Panc1 (cell line): ENCODE measurements around the gene NEK6. TPM values are rescaled to one million over a fixed set of nuclear protein-coding genes. Genes with fewer than 3 reads are reported as not detected.

Experiments
- ATAC-seq: fragments of 200-7000 bp; cut with Tn5 transposase; 2 replicates; pipeline ENCODE4 v1.9.1; 2020; ENCODE audit warnings: mild to moderate bottlenecking, moderate library complexity
- BruUV-seq: library from RNA; stranded (reverse); fragments of 400-500 nt; replicated peaks from 2 replicates; lab custom pipeline; 2021; lab: Mats Ljungman, UMichigan
- CTCF ChIA-PET: fragments of 300-600 bp; sonication (Branson Sonifier 250); formaldehyde crosslinking; loops from one replicate; lab custom pipeline; 2022; ENCODE audit warnings: antibody characterized with exemption; lab: Charles Lee
- POLR2A ChIA-PET: fragments of 300-600 bp; sonication (Branson Sonifier 250); formaldehyde crosslinking; loops from one replicate; lab custom pipeline; 2022; ENCODE audit warnings: antibody characterized with exemption; lab: Charles Lee
- DNase-seq: peaks from one replicate; pipeline ENCODE4 v3.0.0-alpha.2; 2010; ENCODE audit warnings: low read depth, low spot score
- H3K27ac ChIP-seq: 2 replicates; pipeline ENCODE4 v1.5.1; 2011; ENCODE audit warnings: mild to moderate bottlenecking, low read length, inconsistent platforms
- H3K27me3 ChIP-seq: fragments of 200-500 bp; sonication (Bioruptor generic); 2 replicates; pipeline ENCODE4 v1.6.0; 2014; ENCODE audit warnings: low read length, inconsistent platforms; ENCODE audit not compliant: control insufficient read depth, insufficient read depth
- H3K36me3 ChIP-seq: fragments of 200-500 bp; sonication (Bioruptor generic); 2 replicates; pipeline ENCODE4 v1.5.1; 2014; ENCODE audit warnings: inconsistent platforms, mild to moderate bottlenecking, low read length, moderate library complexity; ENCODE audit not compliant: control insufficient read depth, insufficient read depth
- H3K4me1 ChIP-seq: 2 replicates; pipeline ENCODE4 v1.5.1; 2011; ENCODE audit warnings: inconsistent platforms, mild to moderate bottlenecking, low read length, moderate library complexity; ENCODE audit not compliant: control insufficient read depth, insufficient read depth
- H3K4me3 ChIP-seq, 2 experiments: 2 replicates each; pipeline ENCODE4 v1.5.1; 2011 to 2012; ENCODE audit warnings: low read depth in 2 of 2, low read length in 2 of 2, mild to moderate bottlenecking in 2 of 2, inconsistent platforms in 1 of 2, moderate library complexity in 1 of 2
- H3K9me3 ChIP-seq: fragments of 200-500 bp; sonication (Bioruptor generic); 2 replicates; pipeline ENCODE4 v1.5.1; 2014; ENCODE audit warnings: low read depth, mild to moderate bottlenecking, inconsistent platforms, low read length, moderate library complexity; ENCODE audit not compliant: control insufficient read depth, insufficient read depth
- POLR2AphosphoS5 ChIP-seq: IDR thresholded peaks from 2 replicates; pipeline ENCODE4 v1.6.1; 2012; ENCODE audit warnings: mild to moderate bottlenecking, low read depth, low read length, moderate library complexity
- REST ChIP-seq, 2 experiments: IDR thresholded peaks; 2 replicates each; pipeline ENCODE4 v1.6.1; 2011 to 2012; ENCODE audit warnings: low read depth in 2 of 2, control low read depth in 1 of 2, low read length in 1 of 2, mild to moderate bottlenecking in 1 of 2, moderate library complexity in 1 of 2; ENCODE audit not compliant: insufficient read depth in 1 of 2
- SIN3A ChIP-seq: IDR thresholded peaks from 2 replicates; pipeline ENCODE4 v1.6.1; 2012; ENCODE audit warnings: low read depth, mild to moderate bottlenecking, low read length, moderate library complexity, borderline replicate concordance; ENCODE audit not compliant: insufficient read depth
- TCF7L2 ChIP-seq: IDR thresholded peaks from 2 replicates; pipeline ENCODE4 v1.6.1; 2011; ENCODE audit warnings: mild to moderate bottlenecking, low read depth, low read length, inconsistent platforms
- in situ Hi-C: cut with HindIII; loops from 2 replicates; pipeline ENCODE4 v1.10.0; 2016; ENCODE audit warnings: low sequenced_read_pairs, low pct_unique_long_range_greater_than_20kb
- intact Hi-C: fragments of 100-400 bp; cut with micrococcal nuclease; formaldehyde crosslinking; loops from one replicate; pipeline ENCODE4 v1.10.0; 2022; ENCODE audit not compliant: unreplicated experiment
- total RNA-seq: library from RNA; stranded (reverse); gene quantifications from one replicate; pipeline ENCODE4 v1.2.1, GENCODE V29; 2021; ENCODE audit not compliant: unreplicated experiment
- TF ChIP-seq, protein P1 (sequence below): fragments of 450-650 bp; IDR thresholded peaks from 2 replicates; pipeline ENCODE4 v1.5.1; 2017; ENCODE audit warnings: mild to moderate bottlenecking

Gene NEK6
- total RNA-seq, 1 experiment from 2014 or later: 56.3 TPM

GRCh38 chr9:124251204-124251603 is 6.5 kb upstream of the NEK6 start:
- no peak overlapping the region for H3K4me3 ChIP-seq
- in situ Hi-C loops: no loop called here
- ATAC-seq (no peak), DNase-seq (no peak)
- TF ChIP-seq POLR2AphosphoS5: no peak
- no peak for TF ChIP-seq REST (IDR thresholded peaks at IDR 0.05; ENCODE audit: insufficient read depth in 1 of 2, low read depth in 2 of 2, low read length in 1 of 2)
- TF ChIP-seq, protein P1, sequence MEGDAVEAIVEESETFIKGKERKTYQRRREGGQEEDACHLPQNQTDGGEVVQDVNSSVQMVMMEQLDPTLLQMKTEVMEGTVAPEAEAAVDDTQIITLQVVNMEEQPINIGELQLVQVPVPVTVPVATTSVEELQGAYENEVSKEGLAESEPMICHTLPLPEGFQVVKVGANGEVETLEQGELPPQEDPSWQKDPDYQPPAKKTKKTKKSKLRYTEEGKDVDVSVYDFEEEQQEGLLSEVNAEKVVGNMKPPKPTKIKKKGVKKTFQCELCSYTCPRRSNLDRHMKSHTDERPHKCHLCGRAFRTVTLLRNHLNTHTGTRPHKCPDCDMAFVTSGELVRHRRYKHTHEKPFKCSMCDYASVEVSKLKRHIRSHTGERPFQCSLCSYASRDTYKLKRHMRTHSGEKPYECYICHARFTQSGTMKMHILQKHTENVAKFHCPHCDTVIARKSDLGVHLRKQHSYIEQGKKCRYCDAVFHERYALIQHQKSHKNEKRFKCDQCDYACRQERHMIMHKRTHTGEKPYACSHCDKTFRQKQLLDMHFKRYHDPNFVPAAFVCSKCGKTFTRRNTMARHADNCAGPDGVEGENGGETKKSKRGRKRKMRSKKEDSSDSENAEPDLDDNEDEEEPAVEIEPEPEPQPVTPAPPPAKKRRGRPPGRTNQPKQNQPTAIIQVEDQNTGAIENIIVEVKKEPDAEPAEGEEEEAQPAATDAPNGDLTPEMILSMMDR: no peak
- TF ChIP-seq SIN3A: no peak
- no peak for TF ChIP-seq TCF7L2
- POLR2A ChIA-PET: no interaction called here
- no TSS peak for BruUV-seq
- CTCF ChIA-PET: no interaction called here
- peak overlapping the region; percentile 59; the same call in 1 of the 2 replicates for H3K27ac ChIP-seq
- H3K9me3 ChIP-seq: no peaks in the 10 kb centered on the region
- H3K36me3 ChIP-seq: no peaks in the 10 kb centered on the region
- H3K4me1 ChIP-seq: peaks cover 16% of the 10 kb centered on the region
- intact Hi-C loops: no loop called here
- H3K27me3 ChIP-seq: no peaks in the 10 kb centered on the region

- in situ Hi-C loops: no loop called here
- ATAC-seq: peak; percentile 49
- H3K27ac ChIP-seq: peak overlapping the region; percentile 59; the same call in 1 of the 2 replicates
Observed at GRCh38 chr9:124251605-124252378, 6.0 kb upstream of the NEK6 start.

More at GRCh38 chr9:124251605-124252378, 6.0 kb upstream of the NEK6 start:
- intact Hi-C loops: no loop called here
- POLR2A ChIA-PET: no interaction called here
- peaks cover 21% of the 10 kb centered on the region for H3K4me1 ChIP-seq
- no peak for DNase-seq
- TF ChIP-seq, protein P1: no peak
- TF ChIP-seq POLR2AphosphoS5: no peak
- TF ChIP-seq TCF7L2: no peak
- TF ChIP-seq SIN3A: no peak
- no peak for TF ChIP-seq REST (IDR thresholded peaks at IDR 0.05; ENCODE audit: insufficient read depth in 1 of 2, low read depth in 2 of 2, low read length in 1 of 2)
- no peak overlapping the region for H3K4me3 ChIP-seq
- H3K36me3 ChIP-seq: no peaks in the 10 kb centered on the region
- no TSS peak for BruUV-seq
- no peaks in the 10 kb centered on the region for H3K9me3 ChIP-seq
- no peaks in the 10 kb centered on the region for H3K27me3 ChIP-seq
- CTCF ChIA-PET: no interaction called here
